GM12864 (cell line): Measurements from ENCODE around the gene EPHA3.

Experiments
- DNase-seq: peaks from one replicate; pipeline ENCODE4 v3.0.0-alpha.2; 2011; ENCODE audit warnings: low read depth
- H3K4me3 ChIP-seq: 2 replicates; pipeline ENCODE4 v1.5.1; 2011; ENCODE audit warnings: mild to moderate bottlenecking, low read depth, low read length, control low read depth
- TF ChIP-seq, protein P1 (sequence below): IDR thresholded peaks from 2 replicates; pipeline ENCODE4 v1.5.1; 2011; ENCODE audit warnings: low read depth, mild to moderate bottlenecking, moderate library complexity, low read length, control low read depth, inconsistent platforms; ENCODE audit errors: missing control alignments

EPHA3 gene

DNA sequence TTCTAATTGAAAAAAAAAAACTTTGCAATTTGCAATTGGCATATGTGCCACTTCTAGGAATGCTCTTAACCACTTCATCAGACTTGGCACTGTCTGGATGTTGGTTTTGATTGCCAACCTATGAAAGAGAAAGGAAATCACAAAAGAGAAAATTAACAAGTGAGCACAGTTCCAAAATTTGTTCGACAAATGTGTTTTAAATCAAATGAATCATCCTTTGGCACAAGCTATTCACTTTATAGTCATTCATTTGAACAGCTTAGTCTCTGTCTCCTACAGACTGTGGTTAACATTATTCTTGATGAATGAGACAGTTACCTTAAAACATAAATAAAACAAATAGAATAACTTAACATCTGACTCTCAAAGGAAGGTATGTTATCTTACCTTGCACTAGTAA is 265.0 kb downstream of the EPHA3 start:
- TF ChIP-seq, protein P1, sequence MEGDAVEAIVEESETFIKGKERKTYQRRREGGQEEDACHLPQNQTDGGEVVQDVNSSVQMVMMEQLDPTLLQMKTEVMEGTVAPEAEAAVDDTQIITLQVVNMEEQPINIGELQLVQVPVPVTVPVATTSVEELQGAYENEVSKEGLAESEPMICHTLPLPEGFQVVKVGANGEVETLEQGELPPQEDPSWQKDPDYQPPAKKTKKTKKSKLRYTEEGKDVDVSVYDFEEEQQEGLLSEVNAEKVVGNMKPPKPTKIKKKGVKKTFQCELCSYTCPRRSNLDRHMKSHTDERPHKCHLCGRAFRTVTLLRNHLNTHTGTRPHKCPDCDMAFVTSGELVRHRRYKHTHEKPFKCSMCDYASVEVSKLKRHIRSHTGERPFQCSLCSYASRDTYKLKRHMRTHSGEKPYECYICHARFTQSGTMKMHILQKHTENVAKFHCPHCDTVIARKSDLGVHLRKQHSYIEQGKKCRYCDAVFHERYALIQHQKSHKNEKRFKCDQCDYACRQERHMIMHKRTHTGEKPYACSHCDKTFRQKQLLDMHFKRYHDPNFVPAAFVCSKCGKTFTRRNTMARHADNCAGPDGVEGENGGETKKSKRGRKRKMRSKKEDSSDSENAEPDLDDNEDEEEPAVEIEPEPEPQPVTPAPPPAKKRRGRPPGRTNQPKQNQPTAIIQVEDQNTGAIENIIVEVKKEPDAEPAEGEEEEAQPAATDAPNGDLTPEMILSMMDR: no peak

DNA sequence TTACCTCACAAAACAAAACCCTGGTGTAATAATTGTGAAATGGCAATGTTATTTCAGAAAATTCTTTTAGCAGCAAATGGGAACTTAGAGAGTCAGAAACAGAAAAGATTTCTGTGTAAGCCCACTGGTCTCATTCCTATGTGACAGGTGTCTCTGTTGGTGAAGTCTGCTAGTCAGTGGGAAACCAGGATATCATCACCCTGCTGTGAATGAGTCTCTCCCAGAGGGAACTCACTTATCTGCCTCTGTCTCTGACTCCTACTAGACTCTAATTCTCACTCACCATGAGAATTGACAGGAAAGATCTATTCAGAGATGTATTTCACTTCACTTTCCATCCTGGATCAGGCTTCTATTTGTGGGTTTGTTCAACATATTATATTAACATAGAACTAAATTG is 266.0 kb downstream of the EPHA3 start:
- no peak overlapping the region for H3K4me3 ChIP-seq
- DNase-seq: no peak
- TF ChIP-seq, protein P1: no peak

More for the DNA sequence above, 265.0 kb downstream of the EPHA3 start:
- no peak for DNase-seq
- no peak overlapping the region for H3K4me3 ChIP-seq

DNA sequence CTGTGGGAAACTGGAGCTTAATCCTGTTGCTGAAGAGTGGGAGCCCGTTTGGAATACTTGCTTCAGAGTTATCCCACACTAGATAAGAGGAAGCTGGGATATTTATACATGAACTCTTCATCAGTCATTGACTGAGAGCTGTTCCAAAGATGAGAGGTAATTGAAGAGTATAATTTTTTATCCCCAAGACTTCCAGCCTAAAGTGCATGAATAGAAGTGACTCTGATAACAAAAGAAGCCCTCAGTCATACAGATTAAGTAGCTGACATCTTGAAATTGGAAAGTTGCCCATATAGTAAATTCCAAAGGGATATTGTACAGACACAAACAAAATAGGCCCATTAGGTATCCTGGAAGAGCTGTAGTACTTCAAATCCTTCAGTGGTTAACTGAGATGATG is 268.0 kb downstream of the EPHA3 start:
- TF ChIP-seq, protein P1: no peak
- H3K4me3 ChIP-seq: no peak overlapping the region
- no peak for DNase-seq

GRCh38 chr3:89380016-89380415 is 272.6 kb downstream of the EPHA3 start:
- no peak for DNase-seq
- no peak overlapping the region for H3K4me3 ChIP-seq
- TF ChIP-seq, protein P1: no peak

DNA sequence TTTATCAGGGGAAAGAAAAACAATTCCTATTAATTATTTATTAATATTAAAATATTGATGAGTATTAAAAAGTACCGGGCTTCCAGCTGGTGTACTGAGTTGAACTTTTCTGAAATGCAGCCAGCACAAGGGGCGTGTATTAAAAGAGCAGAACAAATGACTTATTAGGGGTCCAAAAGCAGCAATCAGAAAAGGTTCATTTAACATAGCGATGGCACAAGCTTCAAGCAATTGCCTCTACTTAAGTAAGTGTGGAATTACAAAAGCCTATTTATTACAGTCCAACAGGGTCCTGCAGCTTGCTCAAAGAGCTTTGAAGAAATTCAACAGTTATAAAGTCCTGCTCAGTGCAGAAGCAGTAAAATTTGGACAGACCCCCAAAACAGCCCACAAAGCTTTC is 285.6 kb downstream of the EPHA3 start:
- DNase-seq: no peak
- no peak overlapping the region for H3K4me3 ChIP-seq
- TF ChIP-seq, protein P1: no peak

DNA sequence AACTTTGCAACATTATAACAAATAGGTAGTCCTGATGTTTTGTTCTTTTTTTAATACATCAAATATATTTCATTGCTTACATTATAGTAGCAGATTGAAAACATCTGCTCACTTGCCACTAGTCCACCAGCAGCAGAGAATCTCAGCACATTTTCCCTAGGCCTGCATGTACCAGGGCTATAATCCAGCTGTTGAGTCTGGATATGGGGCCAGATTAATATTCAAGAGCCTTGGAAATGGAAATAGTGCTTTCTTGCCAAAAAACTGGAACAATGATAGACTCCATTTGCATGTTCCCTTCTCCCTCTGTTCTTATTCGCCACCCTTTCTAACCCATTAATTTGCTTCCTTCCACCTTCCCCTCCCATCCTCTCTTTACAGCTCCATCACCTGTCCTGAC is 288.0 kb downstream of the EPHA3 start:
- TF ChIP-seq, protein P1: no peak
- DNase-seq: no peak
- no peak overlapping the region for H3K4me3 ChIP-seq

DNA sequence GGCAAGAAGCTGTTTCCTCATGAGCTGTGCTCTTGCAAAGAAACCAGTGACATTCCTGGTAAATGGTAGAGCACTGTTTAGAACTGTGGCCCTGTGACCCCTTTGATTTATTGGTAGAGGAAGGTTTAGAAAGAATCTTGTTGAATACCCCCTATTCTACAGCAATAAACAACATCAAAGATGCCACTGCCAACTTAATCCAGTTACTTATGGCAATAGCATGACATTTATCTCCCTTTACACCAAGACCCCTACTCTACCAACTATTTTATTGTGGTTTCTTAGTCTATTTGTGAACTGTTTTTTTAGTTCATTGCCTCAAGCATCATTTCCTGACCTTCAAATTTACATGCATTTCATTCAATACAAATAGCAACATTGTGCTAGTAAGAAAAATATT is 288.6 kb downstream of the EPHA3 start:
- DNase-seq: no peak
- no peak overlapping the region for H3K4me3 ChIP-seq
- TF ChIP-seq, protein P1: no peak
